Measurements from ENCODE around the gene MMP25. TPM values are rescaled to one million over a fixed set of nuclear protein-coding genes. Genes with fewer than 3 reads are reported as not detected.

The MMP25 gene
- total RNA-seq, 1 donor from 2014 or later = 0.25 TPM

- no peaks in the 10 kb centered on the region for H3K36me3 ChIP-seq
- no peak within 1 kb of the TSS for H3K27ac ChIP-seq
- H3K27me3 ChIP-seq = no peaks in the 10 kb centered on the region
Measured at GRCh38 chr16:3098459-3099394, 52.4 kb downstream of the MMP25 start, which contains the start of gene ZSCAN10. Gene ZSCAN10, minus strand, starts transcription at chr16:3099294. Its CDS starts 6,357 bp downstream, at chr16:3092937.

DNA sequence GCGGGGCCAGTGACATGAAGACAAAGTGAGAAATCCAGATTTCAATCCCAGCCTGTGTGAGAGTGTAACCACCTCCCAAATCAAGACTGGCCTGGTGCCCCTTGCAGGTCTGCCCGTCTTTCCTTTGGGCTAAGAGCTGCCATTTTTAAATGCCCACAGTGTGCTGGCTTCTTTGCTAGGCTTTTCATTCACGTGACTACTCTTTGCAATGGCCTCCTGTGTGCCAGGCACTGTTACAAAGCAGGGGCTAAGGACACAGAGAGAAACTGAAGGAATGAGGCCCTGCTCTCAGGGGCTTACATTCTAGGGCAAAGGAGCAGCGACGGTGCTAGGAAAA is 53.0 kb downstream of the MMP25 start:
- no peak for DNase-seq (ENCODE audit: extremely low spot score in 2 of 2)
- intact Hi-C loops (cut with DNase I) = no loop called here
- no peaks in the 10 kb centered on the region for H3K27me3 ChIP-seq
- H3K9me3 ChIP-seq = no peaks in the 10 kb centered on the region
- no peaks in the 10 kb centered on the region for H3K36me3 ChIP-seq
- no peak for TF ChIP-seq POLR2AphosphoS5 (IDR thresholded peaks at IDR 0.05; ENCODE audit: insufficient read depth in 1 of 2, low read depth in 1 of 2)
- no peak for TF ChIP-seq POLR2A (IDR thresholded peaks at IDR 0.05)
- TF ChIP-seq, protein P1, sequence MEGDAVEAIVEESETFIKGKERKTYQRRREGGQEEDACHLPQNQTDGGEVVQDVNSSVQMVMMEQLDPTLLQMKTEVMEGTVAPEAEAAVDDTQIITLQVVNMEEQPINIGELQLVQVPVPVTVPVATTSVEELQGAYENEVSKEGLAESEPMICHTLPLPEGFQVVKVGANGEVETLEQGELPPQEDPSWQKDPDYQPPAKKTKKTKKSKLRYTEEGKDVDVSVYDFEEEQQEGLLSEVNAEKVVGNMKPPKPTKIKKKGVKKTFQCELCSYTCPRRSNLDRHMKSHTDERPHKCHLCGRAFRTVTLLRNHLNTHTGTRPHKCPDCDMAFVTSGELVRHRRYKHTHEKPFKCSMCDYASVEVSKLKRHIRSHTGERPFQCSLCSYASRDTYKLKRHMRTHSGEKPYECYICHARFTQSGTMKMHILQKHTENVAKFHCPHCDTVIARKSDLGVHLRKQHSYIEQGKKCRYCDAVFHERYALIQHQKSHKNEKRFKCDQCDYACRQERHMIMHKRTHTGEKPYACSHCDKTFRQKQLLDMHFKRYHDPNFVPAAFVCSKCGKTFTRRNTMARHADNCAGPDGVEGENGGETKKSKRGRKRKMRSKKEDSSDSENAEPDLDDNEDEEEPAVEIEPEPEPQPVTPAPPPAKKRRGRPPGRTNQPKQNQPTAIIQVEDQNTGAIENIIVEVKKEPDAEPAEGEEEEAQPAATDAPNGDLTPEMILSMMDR (IDR thresholded peaks at IDR 0.05) = no peak
- no peak overlapping the region for H3K27ac ChIP-seq
- H3K4me1 ChIP-seq = peaks cover 5% of the 10 kb centered on the region
- H3K4me3 ChIP-seq = no peak overlapping the region

More at GRCh38 chr16:3098459-3099394, 52.4 kb downstream of the MMP25 start, which contains the start of gene ZSCAN10:
- intact Hi-C loops (cut with DNase I) = no loop called here
- Histone ChIP-seq H3K4me1 (peaks cover 5% of the 10 kb centered on the region), H3K9me3 (no peaks in the 10 kb centered on the region), H3K4me3 (peak within 1 kb of the TSS; percentile 2 to 15)
- TF ChIP-seq POLR2A (IDR thresholded peaks at IDR 0.05) = no peak
- TF ChIP-seq POLR2AphosphoS5 (IDR thresholded peaks at IDR 0.05; ENCODE audit: insufficient read depth in 1 of 2, low read depth in 1 of 2) = no peak
- TF ChIP-seq, protein P1 (IDR thresholded peaks at IDR 0.05) = no peak
- DNase-seq (ENCODE audit: extremely low spot score in 2 of 2) = no peak

DNA sequence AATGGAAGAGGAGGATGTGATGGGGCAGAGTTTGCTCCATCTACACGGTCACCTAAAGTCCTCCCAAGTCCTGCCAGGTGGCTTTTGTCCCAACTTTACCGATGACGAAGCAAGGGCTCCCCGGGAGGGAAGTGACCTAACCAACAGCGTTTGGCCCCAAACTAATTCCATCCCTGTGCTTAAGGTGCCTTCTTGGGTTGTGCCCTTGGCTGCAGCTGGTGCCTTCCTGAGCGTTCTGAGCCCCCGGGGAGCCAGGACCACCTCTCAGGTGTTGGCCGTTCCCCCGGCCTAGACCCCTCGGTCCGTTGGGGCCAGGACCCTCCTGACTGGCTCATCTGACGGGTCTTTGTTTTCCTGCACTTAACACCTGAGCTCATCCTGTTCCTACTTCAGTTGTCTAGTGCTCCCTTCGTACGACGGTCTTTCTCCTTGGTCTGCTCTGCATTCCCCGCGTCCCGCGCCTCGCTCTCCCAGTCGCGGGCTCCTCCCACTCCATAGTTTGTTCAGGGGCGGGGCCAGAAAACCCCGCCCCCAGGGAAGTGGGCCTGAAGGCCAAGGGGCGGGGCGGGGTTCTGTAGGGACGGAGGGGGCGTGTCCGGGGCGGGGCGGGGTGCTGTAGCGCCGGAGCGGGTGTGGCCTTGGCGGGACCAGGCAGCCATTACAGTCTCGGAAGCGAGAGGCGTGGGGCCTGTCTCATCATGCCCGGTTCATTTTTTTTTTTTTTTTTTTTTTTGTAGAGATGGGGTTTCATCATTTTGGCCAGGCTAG is 53.6 kb downstream of the MMP25 start:
- TF ChIP-seq POLR2AphosphoS5 (IDR thresholded peaks at IDR 0.05; ENCODE audit: insufficient read depth in 1 of 2, low read depth in 1 of 2) (no peak), POLR2A (IDR thresholded peaks at IDR 0.05) (no peak)
- TF ChIP-seq, protein P1 (IDR thresholded peaks at IDR 0.05) = no peak
- DNase-seq (ENCODE audit: extremely low spot score in 2 of 2) = no peak
- Histone ChIP-seq H3K4me1 (peaks cover 5% of the 10 kb centered on the region), H3K36me3 (no peaks in the 10 kb centered on the region), H3K9me3 (no peaks in the 10 kb centered on the region), H3K4me3 (peak overlapping the region; percentile 2 to 15), H3K27me3 (no peaks in the 10 kb centered on the region), H3K27ac (no peak overlapping the region)
- intact Hi-C loops (cut with DNase I) = no loop called here

GRCh38 chr16:3101018-3101840 is 54.9 kb downstream of the MMP25 start:
- Histone ChIP-seq H3K4me1 (peaks cover 5% of the 10 kb centered on the region), H3K27me3 (no peaks in the 10 kb centered on the region), H3K27ac (no peak overlapping the region), H3K4me3 (no peak overlapping the region), H3K9me3 (no peaks in the 10 kb centered on the region), H3K36me3 (no peaks in the 10 kb centered on the region)
- intact Hi-C loops (cut with DNase I) = no loop called here
- DNase-seq (ENCODE audit: extremely low spot score in 2 of 2) = no peak
- TF ChIP-seq, protein P1 (IDR thresholded peaks at IDR 0.05) = no peak
- no peak for TF ChIP-seq POLR2A (IDR thresholded peaks at IDR 0.05)
- TF ChIP-seq POLR2AphosphoS5 (IDR thresholded peaks at IDR 0.05; ENCODE audit: insufficient read depth in 1 of 2, low read depth in 1 of 2) = no peak
